ENCODE results near the gene GPR179.

GRCh38 chr17:38342886-38343607, 709 bp downstream of the GPR179 start:
- no peak for TF ChIP-seq YY1 (IDR thresholded peaks at IDR 0.05; ENCODE audit: extremely low read depth, insufficient replicate concordance, low read depth, low read length)
- no peak for TF ChIP-seq POLR2AphosphoS5 (IDR thresholded peaks at IDR 0.05; ENCODE audit: low read depth, low read length)
- no peak for TF ChIP-seq CTCF (IDR thresholded peaks at IDR 0.05 in 2 of 3, conservative IDR thresholded peaks at IDR 0.05 in 1 of 3; ENCODE audit: borderline replicate concordance in 1 of 3, insufficient read depth in 1 of 3, low read depth in 2 of 3, low read length in 2 of 3)
- TF ChIP-seq JUND (IDR thresholded peaks at IDR 0.05) = no peak
- TF ChIP-seq ATF3 (IDR thresholded peaks at IDR 0.05) = no peak
- TF ChIP-seq POLR2A (IDR thresholded peaks at IDR 0.05; ENCODE audit: borderline replicate concordance, extremely low read depth, insufficient read depth, insufficient read length) = no peak
- no peak for TF ChIP-seq SP1 (IDR thresholded peaks at IDR 0.05; ENCODE audit: low read depth)
- TF ChIP-seq SRF (IDR thresholded peaks at IDR 0.05; ENCODE audit: low read depth) = no peak
- TF ChIP-seq EZH2 (IDR thresholded peaks at IDR 0.05) = no peak
- no peak for TF ChIP-seq ELF1 (IDR thresholded peaks at IDR 0.05; ENCODE audit: borderline replicate concordance, low read depth)
- TF ChIP-seq RAD21 (IDR thresholded peaks at IDR 0.05; ENCODE audit: low read depth) = no peak
- TF ChIP-seq MAX (IDR thresholded peaks at IDR 0.05) = no peak

All from HCT116 (cell line).